ENCODE data around the gene LRRC8E.
"Not testable (repeated sequence)": the region's sequence is repeated elsewhere in the genome, so short reads cannot be mapped to it uniquely, and the experiment has no call there.

Gene LRRC8E

DNA sequence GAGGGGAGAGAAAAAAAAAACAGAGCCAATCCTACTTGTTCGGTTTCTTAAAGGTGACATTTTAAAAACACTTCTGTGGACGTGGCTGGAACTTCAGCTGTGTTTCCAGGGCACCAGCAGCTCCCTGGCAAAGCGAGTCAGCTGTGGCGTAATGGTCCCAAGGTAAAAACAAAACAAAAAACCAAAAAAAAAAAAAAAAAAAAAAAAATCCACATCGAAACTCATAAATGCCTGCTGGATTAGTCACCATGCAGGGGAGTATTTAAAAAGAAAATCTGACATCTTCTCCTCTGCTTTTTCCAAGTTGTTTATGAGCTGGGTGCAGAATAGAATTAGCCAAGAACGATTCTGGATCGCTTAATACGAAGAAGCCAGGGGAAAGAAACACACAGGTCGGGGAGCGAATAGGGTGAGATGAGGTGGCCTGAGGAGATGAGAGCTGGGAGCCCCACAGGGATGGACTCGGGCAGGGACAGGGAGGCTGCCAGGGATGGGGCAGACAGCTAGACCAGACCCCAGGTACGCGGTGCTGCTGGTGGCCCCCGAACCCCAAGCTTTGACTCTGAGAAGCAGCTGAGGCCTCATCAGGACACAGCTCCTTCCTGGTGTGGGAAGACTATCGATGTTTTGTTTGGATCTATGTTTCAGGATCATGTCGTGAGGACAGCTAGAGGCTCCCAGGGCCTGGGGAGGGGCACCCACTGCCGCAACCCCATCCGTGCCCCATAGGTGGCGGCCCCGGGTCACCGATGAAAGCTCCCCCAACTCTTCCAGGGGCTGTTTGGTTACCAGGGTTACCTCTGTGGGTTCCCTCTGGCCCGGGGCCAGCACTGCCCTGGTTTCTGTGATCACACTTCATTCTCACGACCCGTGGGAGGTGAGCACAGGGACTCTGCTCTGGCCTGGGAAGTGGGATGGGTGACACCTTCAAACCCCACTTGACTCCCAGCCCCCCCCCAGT lies 40.7 kb downstream of the LRRC8E start:
- Mint-ChIP-seq H3K36me3 (peaks cover 3% of the 10 kb centered on the region), H3K4me3 (peak overlapping the region; percentile 27), H3K27ac (no peak overlapping the region), H3K9me3 (ENCODE audit: low read depth) (no peaks in the 10 kb centered on the region), H3K4me1 (ENCODE audit: low read depth) (peaks cover 16% of the 10 kb centered on the region), H3K27me3 (no peaks in the 10 kb centered on the region)

DNA sequence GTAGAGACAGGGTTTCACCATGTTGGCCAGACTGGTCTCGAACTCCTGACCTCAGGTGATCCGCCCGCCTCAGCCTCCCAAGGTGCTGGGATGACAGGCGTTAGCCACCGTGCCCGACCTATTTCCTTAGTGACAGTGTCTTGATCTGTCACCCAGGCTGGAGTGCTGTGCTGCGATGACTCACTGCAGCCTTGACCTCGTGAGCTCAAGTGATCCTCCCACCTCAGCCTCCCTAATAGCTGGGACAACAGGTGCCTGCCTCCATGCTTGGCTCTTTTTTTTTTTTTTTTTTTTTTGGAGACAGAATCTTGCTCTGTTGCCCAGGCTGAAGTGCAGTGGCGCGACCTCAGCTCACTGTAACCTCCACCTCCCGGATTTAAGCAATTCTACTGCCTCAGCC lies 41.7 kb downstream of the LRRC8E start:
- not testable (repeated sequence) for H3K9me3 Mint-ChIP-seq (ENCODE audit: low read depth); H3K36me3 Mint-ChIP-seq; H3K27ac Mint-ChIP-seq; H3K4me3 Mint-ChIP-seq; H3K27me3 Mint-ChIP-seq
- peaks cover 15% of the 10 kb centered on the region for H3K4me1 Mint-ChIP-seq (ENCODE audit: low read depth)

DNA sequence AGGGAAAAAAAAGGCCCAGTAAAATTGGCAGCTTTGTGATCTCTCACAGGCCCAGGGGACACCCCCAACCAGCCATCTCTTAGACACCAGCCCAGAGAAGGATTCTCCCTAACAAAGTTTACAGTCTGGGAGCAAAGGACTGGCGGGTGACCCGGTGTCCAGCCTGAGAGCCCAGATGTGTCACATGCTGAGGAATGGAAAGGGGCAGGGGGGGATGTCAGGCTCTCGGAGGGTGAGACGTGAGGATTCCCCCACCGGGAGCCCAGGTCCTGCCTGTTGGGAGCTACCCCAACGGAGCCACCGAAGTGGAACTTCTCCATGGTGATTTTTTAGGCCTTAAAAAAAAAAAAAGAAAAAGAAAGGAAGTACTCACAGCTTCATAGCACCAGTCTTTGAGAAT lies 42.5 kb downstream of the LRRC8E start:
- no peaks in the 10 kb centered on the region for H3K27me3 Mint-ChIP-seq
- H3K9me3 Mint-ChIP-seq (ENCODE audit: low read depth) = no peaks in the 10 kb centered on the region
- H3K36me3 Mint-ChIP-seq = peaks cover 3% of the 10 kb centered on the region
- H3K27ac Mint-ChIP-seq = no peak overlapping the region
- H3K4me3 Mint-ChIP-seq = no peak overlapping the region
- peaks cover 14% of the 10 kb centered on the region for H3K4me1 Mint-ChIP-seq (ENCODE audit: low read depth)

DNA sequence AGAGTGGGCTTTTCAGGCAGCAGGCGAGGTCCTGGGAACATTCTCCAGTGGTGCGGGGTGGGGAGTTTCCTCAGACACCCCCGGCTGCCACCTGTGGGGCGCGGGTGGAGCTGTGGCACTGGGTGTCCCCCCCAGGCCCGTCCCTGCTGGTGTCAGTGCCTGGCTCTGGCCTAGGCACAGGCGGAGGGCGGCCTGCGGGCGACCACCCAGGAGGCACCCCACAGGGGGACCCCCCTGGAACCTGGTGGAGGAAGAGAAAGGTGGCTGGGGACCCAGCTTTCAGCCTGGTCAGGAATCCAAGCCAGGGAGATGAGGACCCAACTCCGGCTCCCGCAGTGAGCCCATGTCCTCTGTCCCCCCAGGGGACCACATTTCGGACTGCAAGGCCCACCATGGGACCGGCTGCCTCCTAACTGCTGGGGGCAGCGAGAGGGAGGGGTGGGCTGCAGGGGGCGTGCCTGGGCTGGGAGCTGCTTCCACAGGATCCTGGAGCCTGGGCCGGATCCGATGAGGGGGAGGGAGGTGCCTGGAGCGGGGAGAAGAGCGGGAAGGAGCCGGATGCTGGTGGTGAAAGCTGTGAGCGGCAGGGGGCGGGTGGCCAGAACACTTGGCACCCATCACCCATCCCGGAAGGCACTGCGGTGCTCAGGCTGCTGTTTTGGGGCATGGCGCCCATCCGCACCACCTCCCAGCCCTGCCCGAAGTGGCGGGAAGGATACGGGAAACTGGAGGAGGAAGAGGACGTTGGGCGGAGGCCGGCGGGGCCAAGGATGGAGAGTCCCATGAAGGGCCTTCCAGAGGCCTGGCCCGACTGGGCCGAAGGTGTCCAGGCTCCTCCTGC lies 43.1 kb downstream of the LRRC8E start:
- peaks cover 11% of the 10 kb centered on the region for H3K4me1 Mint-ChIP-seq (ENCODE audit: low read depth)
- no peak overlapping the region for H3K27ac Mint-ChIP-seq
- no peak overlapping the region for H3K4me3 Mint-ChIP-seq
- H3K27me3 Mint-ChIP-seq = no peaks in the 10 kb centered on the region
- peaks cover 3% of the 10 kb centered on the region for H3K36me3 Mint-ChIP-seq
- no peaks in the 10 kb centered on the region for H3K9me3 Mint-ChIP-seq (ENCODE audit: low read depth)

DNA sequence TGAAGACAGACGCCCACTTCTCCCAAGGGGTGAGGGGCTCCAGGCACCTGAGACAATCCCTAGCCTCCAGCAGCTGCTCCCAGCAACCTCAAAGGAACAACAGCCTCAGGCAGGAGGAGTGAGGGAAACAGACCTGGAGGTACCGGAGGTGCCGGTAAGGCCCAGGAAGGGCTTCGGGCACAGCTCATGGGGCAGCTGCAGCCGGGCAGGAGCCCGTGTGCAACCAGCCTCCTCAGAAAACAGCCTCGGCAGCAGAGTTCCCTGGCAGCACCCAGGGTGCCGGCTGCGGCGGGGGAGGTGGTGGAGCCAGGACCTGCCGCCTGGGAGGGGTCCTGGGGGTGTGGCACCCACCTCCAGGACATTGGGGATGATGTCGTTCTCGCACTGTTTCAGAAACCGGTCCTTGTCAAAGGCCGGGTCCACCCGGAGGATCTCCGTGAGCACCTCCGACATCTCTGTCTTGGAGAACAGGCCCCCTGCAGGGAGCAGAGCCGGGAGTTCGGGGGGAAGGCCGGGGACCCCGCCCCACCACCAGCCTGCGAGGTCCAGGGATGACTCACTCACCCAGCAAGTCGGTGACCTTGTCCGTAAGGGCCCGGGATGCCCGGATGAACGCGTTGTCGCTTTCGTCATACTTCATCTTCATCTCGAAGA lies 44.1 kb downstream of the LRRC8E start:
- Mint-ChIP-seq H3K4me1 (ENCODE audit: low read depth) (peaks cover 9% of the 10 kb centered on the region), H3K9me3 (ENCODE audit: low read depth) (no peaks in the 10 kb centered on the region), H3K27ac (no peak overlapping the region), H3K4me3 (no peak overlapping the region), H3K36me3 (peaks cover 3% of the 10 kb centered on the region), H3K27me3 (no peaks in the 10 kb centered on the region)

DNA sequence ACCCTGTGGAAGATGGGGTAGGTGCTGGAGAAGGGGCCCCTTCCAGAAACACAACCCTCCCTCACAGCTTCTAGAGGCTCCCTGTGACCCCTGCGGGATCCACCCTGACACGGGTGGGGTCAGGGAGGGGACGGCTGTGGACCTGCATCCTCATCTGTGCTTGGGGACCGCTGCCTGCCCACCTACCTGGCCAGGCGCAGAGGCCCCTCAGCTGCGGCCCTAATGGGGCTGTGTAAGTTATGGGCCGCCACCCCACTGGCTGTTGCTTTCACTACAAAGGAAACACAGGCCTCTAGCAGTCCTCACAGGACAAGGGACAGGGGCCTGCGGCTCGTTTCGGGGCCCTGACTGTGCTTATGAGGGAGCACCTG lies 44.6 kb downstream of the LRRC8E start:
- no peak overlapping the region for H3K4me3 Mint-ChIP-seq
- no peaks in the 10 kb centered on the region for H3K9me3 Mint-ChIP-seq (ENCODE audit: low read depth)
- H3K27me3 Mint-ChIP-seq = no peaks in the 10 kb centered on the region
- peaks cover 9% of the 10 kb centered on the region for H3K4me1 Mint-ChIP-seq (ENCODE audit: low read depth)
- H3K27ac Mint-ChIP-seq = no peak overlapping the region
- H3K36me3 Mint-ChIP-seq = peaks cover 3% of the 10 kb centered on the region

DNA sequence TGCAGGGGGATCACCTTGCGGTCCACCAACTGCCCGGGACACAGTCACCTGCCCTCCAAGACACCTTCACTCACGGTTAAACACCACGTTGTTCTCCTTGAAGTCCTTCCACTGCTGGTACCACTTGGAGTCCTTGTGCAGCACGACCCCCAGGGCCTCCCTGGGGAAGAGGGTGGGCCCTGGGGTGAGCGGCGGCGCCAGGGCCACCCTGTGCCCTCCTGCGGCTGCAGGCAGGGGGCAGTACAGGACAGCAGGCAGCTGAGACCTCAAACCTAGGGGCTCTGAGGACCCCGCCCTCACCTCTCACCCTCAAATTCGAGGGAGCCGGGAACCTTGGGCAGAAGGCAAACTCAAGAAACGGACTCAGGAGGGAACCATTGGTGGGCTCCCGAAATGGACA lies 45.1 kb downstream of the LRRC8E start:
- Mint-ChIP-seq H3K4me3 (no peak overlapping the region), H3K36me3 (peaks cover 1% of the 10 kb centered on the region), H3K9me3 (ENCODE audit: low read depth) (no peaks in the 10 kb centered on the region)

DNA sequence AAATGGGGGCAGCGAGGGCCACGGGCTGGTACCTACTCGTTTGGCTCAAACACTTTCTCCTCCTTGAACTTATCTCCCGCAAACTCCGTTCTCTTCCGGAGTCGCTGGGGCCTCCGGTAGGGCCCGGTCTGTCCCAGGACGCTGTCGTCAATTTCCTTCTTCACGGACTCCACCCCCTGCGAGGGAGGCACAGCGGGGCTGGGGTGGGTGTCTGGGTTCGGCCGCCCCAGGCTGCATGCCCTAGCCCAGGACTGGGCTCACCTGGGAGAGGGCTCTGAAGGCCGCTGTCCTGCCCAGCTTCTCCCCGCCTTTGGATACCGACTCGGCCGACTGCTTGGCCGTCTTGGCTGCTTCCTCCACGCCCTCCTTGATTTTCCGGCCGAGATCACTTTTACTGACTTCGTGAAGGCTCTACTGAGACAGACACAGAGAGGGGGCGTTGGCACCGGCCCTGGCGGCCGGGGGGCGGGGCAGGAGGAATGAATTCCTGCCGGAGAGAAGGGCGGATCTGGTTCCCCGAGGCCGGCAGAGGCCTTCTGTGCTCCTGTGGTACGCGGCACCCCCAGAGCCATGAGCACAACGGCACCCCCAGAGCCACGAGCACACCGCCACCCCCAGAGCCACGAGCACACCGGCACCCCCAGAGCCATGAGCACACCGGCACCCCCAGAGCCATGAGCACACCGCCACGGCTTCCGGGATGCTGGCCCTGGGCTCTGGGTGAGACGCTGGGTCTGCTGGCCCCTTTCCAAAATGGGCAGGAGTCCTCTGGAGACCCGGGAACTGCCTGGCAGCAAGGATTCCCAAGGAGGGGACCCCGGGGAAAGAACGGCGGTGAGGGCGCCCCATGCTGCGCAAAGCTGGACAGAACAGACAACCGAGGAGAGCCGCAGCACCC lies 45.8 kb downstream of the LRRC8E start:
- H3K27ac Mint-ChIP-seq = no peak overlapping the region
- H3K9me3 Mint-ChIP-seq (ENCODE audit: low read depth) = no peaks in the 10 kb centered on the region
- H3K4me3 Mint-ChIP-seq = no peak overlapping the region
- H3K4me1 Mint-ChIP-seq (ENCODE audit: low read depth) = peaks cover 6% of the 10 kb centered on the region
- H3K36me3 Mint-ChIP-seq = peaks cover 4% of the 10 kb centered on the region
- no peaks in the 10 kb centered on the region for H3K27me3 Mint-ChIP-seq

More for the DNA sequence above, 45.1 kb downstream of the LRRC8E start:
- Mint-ChIP-seq H3K27me3 (no peaks in the 10 kb centered on the region), H3K4me1 (ENCODE audit: low read depth) (peaks cover 7% of the 10 kb centered on the region), H3K27ac (no peak overlapping the region)

DNA sequence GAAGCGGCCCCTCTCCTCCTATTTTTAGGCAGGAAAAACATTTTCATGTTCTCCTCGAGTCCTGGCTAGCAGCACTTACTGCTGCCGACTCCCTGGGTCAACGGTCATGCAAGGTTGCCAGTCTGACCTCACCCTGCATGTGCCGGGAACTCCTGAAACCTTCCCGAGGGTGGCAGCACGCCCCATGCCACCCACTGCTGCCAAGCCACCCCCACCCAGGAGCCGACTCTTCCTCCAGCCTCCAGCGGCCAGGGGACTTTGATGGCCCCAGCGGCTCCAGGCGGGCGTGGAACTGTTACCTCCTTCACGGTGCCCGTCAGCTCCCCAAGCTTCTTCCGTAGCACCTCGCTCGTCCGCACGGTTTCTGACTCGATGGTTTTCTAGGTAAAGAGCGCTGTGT lies 46.5 kb downstream of the LRRC8E start:
- no peaks in the 10 kb centered on the region for H3K27me3 Mint-ChIP-seq
- no peak overlapping the region for H3K27ac Mint-ChIP-seq
- peaks cover 4% of the 10 kb centered on the region for H3K4me1 Mint-ChIP-seq (ENCODE audit: low read depth)
- peaks cover 4% of the 10 kb centered on the region for H3K36me3 Mint-ChIP-seq
- no peaks in the 10 kb centered on the region for H3K9me3 Mint-ChIP-seq (ENCODE audit: low read depth)
- no peak overlapping the region for H3K4me3 Mint-ChIP-seq

DNA sequence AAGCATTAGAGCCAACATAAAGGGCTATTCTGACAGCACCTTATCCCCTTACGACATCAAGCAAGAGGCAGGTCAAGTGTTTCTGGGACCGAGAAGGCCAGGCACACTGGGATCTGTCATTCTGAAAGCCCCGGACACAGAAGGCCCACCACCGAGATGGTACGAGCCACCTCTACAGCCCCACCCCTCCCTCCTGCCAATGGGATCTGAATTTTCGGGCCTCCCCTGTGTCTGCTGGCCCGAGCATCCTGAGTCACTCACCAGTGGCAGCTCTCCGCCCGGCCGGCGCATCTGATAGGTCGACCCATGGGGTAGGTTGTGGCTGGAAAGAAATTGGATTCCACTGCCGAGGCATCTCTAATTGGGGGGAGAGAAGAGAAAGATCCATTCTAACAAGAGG lies 52.5 kb downstream of the LRRC8E start:
- Mint-ChIP-seq H3K9me3 (ENCODE audit: low read depth) (no peaks in the 10 kb centered on the region), H3K4me1 (ENCODE audit: low read depth) (peaks cover 37% of the 10 kb centered on the region), H3K27ac (no peak overlapping the region)

DNA sequence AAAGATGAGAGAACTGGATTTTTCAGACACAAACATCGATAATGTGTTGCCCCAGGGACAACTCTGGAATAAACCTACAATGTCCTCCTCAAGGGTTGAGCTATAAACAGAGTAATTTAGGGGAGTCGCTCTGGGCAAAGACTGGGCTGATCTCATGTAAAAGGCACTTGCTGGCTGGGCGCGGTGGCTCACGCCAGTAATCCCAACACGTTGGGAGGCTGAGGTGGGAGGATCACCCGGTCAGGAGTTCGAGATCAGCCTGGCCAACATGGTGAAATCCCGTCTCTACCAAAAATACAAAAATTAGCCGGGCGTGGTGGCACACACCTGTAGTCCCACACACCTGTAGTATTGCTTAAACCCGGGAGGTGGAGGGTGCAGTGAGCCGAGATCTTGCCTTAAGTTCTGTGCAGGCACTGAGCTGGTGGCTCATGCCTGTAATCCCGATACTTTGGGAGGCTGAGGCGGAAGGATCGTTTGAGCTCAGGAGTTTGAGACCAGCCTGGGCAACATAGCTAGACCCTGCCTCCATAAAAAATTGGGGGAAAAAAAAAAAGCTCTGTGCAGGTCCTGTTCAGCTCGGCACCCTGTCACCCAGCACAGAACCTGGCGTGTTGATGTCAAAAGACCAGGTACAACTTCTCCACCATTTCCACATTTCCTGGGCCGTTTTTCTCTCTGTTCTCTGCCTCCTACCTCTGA lies 53.7 kb downstream of the LRRC8E start:
- Mint-ChIP-seq H3K9me3 (ENCODE audit: low read depth) (no peaks in the 10 kb centered on the region), H3K4me3 (peak overlapping the region; percentile 97), H3K4me1 (ENCODE audit: low read depth) (peaks cover 37% of the 10 kb centered on the region), H3K36me3 (peaks cover 4% of the 10 kb centered on the region), H3K27ac (peak overlapping the region; percentile 68), H3K27me3 (no peaks in the 10 kb centered on the region)

More for the DNA sequence above, 52.5 kb downstream of the LRRC8E start:
- Mint-ChIP-seq H3K27me3 (no peaks in the 10 kb centered on the region), H3K36me3 (peaks cover 4% of the 10 kb centered on the region), H3K4me3 (peak overlapping the region; percentile 52)

DNA sequence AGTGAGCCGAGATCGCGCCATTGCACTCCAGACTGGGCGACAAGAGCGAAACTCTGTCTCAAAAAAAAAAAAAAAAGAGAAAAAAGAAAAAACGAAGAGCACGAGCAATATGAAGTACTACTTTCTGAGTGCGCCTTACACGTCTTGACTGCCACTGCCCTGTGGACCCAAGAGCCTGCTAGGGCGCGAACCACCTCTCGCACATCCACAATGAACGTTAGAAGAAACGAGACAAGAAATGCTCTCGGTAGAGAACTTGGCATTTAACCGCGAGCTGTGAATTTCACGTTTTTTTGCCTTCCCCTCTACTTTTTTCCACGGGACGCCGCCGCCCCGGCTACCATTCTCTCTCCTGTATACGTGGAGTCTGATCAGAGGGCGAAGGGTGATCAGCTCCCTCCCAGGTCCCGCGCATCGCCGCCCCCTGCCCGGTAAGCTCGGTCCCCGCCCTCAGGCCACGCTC lies 54.7 kb downstream of the LRRC8E start:
- no peaks in the 10 kb centered on the region for H3K27me3 Mint-ChIP-seq
- peaks cover 37% of the 10 kb centered on the region for H3K4me1 Mint-ChIP-seq (ENCODE audit: low read depth)
- H3K9me3 Mint-ChIP-seq (ENCODE audit: low read depth) = no peaks in the 10 kb centered on the region
- H3K4me3 Mint-ChIP-seq = peak overlapping the region; percentile 97
- H3K27ac Mint-ChIP-seq = peak overlapping the region; percentile 99
- peaks cover 4% of the 10 kb centered on the region for H3K36me3 Mint-ChIP-seq

DNA sequence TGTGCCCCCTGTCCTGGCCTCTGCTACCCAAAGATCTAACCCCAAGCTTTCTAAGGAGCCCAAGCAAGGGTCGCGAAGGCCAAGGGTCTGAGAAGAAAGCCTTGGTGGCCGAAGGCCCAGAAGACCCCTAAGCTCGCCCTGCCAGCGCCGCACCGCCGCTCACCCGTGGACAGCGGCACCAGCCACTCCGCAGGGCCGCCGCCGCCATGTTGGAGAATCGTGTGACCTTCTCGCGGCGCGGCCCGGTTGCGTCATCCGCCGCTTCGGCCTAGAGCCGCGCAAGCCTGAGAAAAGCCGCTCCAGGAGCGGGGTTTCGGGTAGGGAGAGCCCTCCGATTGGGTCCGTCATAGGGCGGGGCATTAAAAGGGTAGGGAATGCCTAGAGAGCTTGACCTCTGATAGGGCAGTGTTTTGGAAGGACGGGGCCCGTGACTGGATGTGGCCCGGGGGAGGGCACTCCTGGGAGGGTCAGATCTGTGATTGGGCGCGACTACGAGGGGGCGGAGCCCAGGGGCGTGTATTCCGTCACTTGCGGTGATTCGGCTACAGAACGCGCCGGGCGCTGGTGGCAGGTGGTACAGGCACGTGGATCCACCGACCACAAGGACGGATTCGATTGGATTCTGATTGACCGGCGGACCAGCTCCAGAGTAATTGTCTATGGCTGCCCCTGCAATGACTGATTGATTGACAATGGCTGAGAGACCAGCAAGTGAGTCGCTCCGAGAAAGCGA lies 55.3 kb downstream of the LRRC8E start, which contains the start of gene TIMM44:
Gene TIMM44, minus strand, starts transcription at position 223 of the 733 bp plus-strand sequence. Its CDS starts 15 bp downstream, at position 208.
- Mint-ChIP-seq H3K9me3 (ENCODE audit: low read depth) (no peaks in the 10 kb centered on the region), H3K27ac (peak within 1 kb of the TSS; percentile 99), H3K36me3 (peaks cover 4% of the 10 kb centered on the region), H3K4me1 (ENCODE audit: low read depth) (peaks cover 37% of the 10 kb centered on the region), H3K27me3 (no peaks in the 10 kb centered on the region), H3K4me3 (peak within 1 kb of the TSS; percentile 97)

Data from activated naive CD8-positive, alpha-beta T cell (primary cell).